Activated T-cell treated with anti-CD3 and anti-CD28 coated beads, Interleukin-2, amount 50 U/mL, for 1 hour (primary cell): Measurements from ENCODE around the gene OTOP1.
"Not testable (repeated sequence)": the region's sequence is repeated elsewhere in the genome, so short reads cannot be mapped to it uniquely, and the experiment has no call there.

Experiments used
- DNase-seq: peaks from one replicate; pipeline ENCODE4 v3.0.0-alpha.2; 2020

The OTOP1 gene

DNA sequence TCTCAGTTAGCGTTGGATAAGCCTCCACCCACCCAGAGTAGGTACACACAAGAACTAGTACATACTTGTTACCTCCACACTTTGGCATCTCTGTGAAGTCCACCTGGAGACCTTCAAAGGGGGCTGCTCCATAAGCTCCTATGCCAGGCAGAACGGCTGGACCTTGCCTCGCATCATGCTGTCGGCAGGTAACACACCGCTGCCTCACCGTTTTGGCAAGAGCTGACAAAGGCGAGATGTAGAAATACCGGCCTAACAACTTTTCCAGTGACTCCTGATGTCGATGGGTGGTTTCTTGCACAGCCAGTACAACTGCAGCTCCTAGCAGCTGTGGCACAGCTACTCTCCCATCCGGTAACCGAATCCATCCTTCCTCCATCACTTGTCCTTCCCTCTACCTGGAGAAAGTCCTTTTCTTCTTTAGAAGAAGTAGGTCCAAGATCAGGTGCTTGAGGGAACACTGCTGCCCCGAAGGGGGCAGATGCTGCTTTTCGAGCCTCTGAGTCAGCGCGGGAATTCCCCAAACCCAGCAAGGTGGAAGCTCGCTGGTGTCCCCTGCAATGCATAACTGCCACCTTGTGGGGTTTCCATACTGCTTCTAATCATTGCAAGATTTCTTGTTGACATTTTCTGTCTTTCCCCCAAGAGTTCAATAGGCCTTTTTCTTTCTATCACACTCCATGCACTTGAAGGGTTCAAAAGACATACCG, 65.6 kb downstream of the OTOP1 start:
- DNase-seq = not testable (repeated sequence)

DNA sequence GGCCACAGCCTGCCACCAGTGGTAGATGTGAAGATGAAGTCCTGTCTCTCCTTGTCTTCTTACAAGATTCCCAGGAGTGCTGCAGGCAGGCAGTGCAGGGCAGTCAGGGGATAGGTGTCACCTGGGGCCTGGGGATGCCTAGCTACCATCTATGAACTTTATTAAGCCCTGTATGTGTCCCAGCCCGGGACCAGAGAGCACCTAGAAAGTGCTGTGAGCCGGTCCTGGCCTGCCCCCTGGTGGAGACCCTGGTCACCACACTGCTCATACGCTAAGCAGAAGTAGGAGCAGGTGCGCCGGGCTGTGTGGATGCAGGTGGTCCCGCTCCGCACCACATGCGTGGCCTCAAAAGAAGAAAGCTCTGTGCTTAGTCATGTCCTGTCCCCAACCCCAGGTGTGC, 81.1 kb downstream of the OTOP1 start:
- peak; percentile 29 for DNase-seq

DNA sequence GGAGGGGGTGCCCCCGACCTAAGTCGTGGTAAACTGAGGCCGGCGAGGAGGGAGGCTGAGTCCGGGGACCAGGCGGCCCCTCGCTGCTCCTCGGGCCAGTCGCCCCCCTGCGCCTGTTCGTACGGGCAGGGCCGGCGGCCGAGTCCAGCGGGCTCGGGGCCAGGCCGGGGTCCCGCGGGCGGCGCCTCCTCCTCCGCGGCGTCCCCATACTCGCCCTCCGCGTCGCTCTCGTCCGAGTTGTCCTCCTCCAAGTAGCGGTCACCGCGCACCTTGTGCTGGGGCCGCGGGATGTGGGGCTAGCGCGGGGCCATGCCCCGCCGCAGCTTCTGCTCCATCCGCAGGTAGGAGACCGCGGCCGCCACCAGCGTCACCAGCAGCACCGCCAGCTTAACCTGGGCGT, 83.4 kb downstream of the OTOP1 start:
- DNase-seq = not testable (repeated sequence)

DNA sequence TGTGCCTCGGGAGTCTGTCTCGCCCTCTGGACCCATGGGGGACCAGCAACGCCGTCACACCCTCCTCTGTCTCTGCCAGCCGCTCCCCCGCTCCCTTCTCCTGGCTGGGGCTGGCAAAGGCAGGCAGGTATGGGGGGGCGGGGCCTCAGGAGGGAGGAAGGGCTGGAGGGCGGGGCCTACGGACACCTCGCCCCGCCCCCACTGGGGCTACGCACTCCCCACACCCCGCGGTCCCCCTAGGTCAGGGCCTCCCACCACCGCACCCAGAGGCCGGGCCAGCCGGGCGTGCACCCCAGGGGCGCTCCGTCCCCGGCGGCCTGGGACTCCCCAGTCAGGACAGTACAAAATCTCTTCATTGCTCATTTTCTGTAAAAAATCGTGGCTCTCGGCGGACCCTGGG, 84.0 kb downstream of the OTOP1 start:
- DNase-seq = peak; percentile 21

DNA sequence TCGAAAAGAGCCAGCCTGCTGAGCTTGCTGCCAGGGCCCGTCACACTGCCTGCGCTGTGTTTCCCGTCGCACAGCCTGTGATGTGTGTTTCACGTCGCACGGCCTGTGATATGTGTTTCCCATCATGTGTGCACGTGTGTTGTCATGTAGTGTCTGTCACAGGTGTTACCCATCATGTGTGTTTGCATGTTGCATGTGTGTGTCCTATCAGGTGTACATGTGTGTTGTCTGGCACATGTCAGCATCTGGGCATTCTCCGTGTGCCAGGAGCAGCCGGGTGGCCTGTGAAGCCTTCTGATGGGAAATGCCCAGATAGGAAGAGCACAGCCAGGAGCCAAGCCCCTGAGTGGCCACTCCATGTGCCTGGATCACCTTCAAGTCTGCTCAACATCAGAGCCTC, 85.5 kb downstream of the OTOP1 start:
- DNase-seq = not testable (repeated sequence)
